ENCODE data around the gene CDO1.

Gene CDO1

GRCh38 chr5:115785381-115786065 lies 30.9 kb downstream of the CDO1 start:
- DNase-seq (ENCODE audit: low spot score) = no peak

- no peak for DNase-seq (ENCODE audit: low spot score)
These were observed 38.0 kb downstream of the CDO1 start for GRCh38 chr5:115778417-115778816.

GRCh38 chr5:115776989-115777388 lies 39.5 kb downstream of the CDO1 start:
- no peak for DNase-seq (ENCODE audit: low spot score)

GRCh38 chr5:115775999-115776398 lies 40.5 kb downstream of the CDO1 start:
- no peak for DNase-seq (ENCODE audit: low spot score)

- DNase-seq (ENCODE audit: low spot score) = no peak
These were observed 41.8 kb downstream of the CDO1 start for GRCh38 chr5:115774684-115775083.

GRCh38 chr5:115772731-115773475 lies 43.6 kb downstream of the CDO1 start:
- DNase-seq (ENCODE audit: low spot score) = no peak

GRCh38 chr5:115770466-115770865 lies 46.0 kb downstream of the CDO1 start:
- DNase-seq (ENCODE audit: low spot score) = no peak

GRCh38 chr5:115767424-115767823 lies 49.0 kb downstream of the CDO1 start:
- DNase-seq (ENCODE audit: low spot score) = no peak

- DNase-seq (ENCODE audit: low spot score) = no peak
These were observed 49.9 kb downstream of the CDO1 start for GRCh38 chr5:115766608-115767007.

- no peak for DNase-seq (ENCODE audit: low spot score)
These were observed 58.1 kb downstream of the CDO1 start for GRCh38 chr5:115758356-115758755.

GRCh38 chr5:115755675-115756074 lies 60.8 kb downstream of the CDO1 start:
- DNase-seq (ENCODE audit: low spot score) = no peak
